Measurements from ENCODE around the gene DDIT4.

The DDIT4 gene

GRCh38 chr10:72267819-72268399, 5.8 kb upstream of the DDIT4 start:
- TF ChIP-seq FOXP2 (optimal IDR thresholded peaks at IDR 0.05; ENCODE audit: borderline replicate concordance, extremely low read depth, extremely low read length, insufficient read depth) = no peak

DNA sequence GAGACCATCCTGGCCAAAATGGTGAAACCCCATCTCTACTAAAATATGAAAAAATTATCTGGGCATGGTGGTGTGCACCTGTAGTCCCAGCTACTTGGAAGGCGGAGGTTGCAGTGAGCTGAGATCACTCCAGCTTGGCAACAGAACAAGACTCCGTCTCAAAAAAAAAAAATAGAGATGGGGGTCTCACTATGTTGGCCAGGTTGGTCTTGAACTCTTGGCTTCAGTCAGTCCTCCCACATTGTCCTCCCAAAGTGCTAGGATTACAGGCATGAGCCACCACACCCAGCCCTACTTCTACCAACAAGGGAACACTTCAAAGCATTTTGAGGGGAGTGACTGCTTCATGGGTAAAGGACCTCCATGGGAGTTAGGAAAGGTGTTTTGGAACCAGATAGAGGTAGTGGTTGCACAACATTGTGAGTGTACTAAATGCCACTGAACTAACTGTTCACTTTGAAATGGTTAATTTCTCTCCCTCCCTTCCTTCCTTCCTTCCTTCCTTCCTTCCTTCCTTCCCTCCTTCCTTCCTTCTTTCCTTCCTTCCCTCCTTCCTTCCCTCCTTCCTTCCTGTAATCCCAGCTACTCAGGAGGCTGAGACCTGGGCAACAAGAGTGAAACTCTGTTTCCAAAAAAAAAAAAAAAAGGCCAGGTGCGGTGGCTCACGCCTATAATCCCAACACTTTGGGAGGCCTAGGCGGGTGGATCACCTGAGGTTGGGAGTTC, 5.1 kb upstream of the DDIT4 start:
- 0 out of 4 replicates have a peak, but pooled peaks of 1 of the 2 experiments have one; percentile 18 for TF ChIP-seq REST (IDR thresholded peaks at IDR 0.05; ENCODE audit: insufficient read depth in 1 of 2, low read depth in 2 of 2, low read length in 2 of 2)

- TF ChIP-seq TAF1 (IDR thresholded peaks at IDR 0.05; ENCODE audit: borderline replicate concordance, insufficient read depth, low read length) (no peak), SIN3A (IDR thresholded peaks at IDR 0.05; ENCODE audit: borderline replicate concordance, insufficient read depth, low read length) (no peak), POLR2AphosphoS5 (IDR thresholded peaks at IDR 0.05; ENCODE audit: low read depth, low read length) (no peak), FOXP2 (optimal IDR thresholded peaks at IDR 0.05; ENCODE audit: borderline replicate concordance, extremely low read depth, extremely low read length, insufficient read depth) (no peak), REST (IDR thresholded peaks at IDR 0.05; ENCODE audit: insufficient read depth in 1 of 2, low read depth in 2 of 2, low read length in 2 of 2) (no peak)
These were observed 3.0 kb upstream of the DDIT4 start for GRCh38 chr10:72270607-72271281.

GRCh38 chr10:72272689-72273409, 875 bp upstream of the DDIT4 start:
- TF ChIP-seq TAF1 (IDR thresholded peaks at IDR 0.05; ENCODE audit: borderline replicate concordance, insufficient read depth, low read length) = 0 out of 2 replicates have a peak, but pooled peaks have one; percentile 9
- TF ChIP-seq POLR2AphosphoS5 (IDR thresholded peaks at IDR 0.05; ENCODE audit: low read depth, low read length) = peak; percentile 66; the same call in 1 of the 2 replicates
- TF ChIP-seq SIN3A (IDR thresholded peaks at IDR 0.05; ENCODE audit: borderline replicate concordance, insufficient read depth, low read length) = no peak

GRCh38 chr10:72274213-72274729, 547 bp downstream of the DDIT4 start:
- TF ChIP-seq SIN3A (IDR thresholded peaks at IDR 0.05; ENCODE audit: borderline replicate concordance, insufficient read depth, low read length) = no peak
- TF ChIP-seq REST (IDR thresholded peaks at IDR 0.05; ENCODE audit: insufficient read depth in 1 of 2, low read depth in 2 of 2, low read length in 2 of 2) = no peak
- no peak for TF ChIP-seq TAF1 (IDR thresholded peaks at IDR 0.05; ENCODE audit: borderline replicate concordance, insufficient read depth, low read length)
- TF ChIP-seq FOXP2 (optimal IDR thresholded peaks at IDR 0.05; ENCODE audit: borderline replicate concordance, extremely low read depth, extremely low read length, insufficient read depth) = no peak
- no peak for TF ChIP-seq POLR2AphosphoS5 (IDR thresholded peaks at IDR 0.05; ENCODE audit: low read depth, low read length)

Measured in PFSK-1 (cell line).